Parathyroid adenoma (tissue), 2 donors: ENCODE results near the gene CHP2.

Experiments
- H2AFZ ChIP-seq: fragments of 300-600 bp; sonication (generic); one replicate; pipeline ENCODE4 v1.7.0; 2017; ENCODE audit warnings: antibody characterized with exemption, mild to moderate bottlenecking
- H3K27ac ChIP-seq: fragments of 300-600 bp; sonication (generic); one replicate; pipeline ENCODE4 v1.7.0; 2017
- H3K27me3 ChIP-seq: fragments of 300-600 bp; sonication (generic); one replicate; pipeline ENCODE4 v1.7.0; 2017; ENCODE audit warnings: low read length; ENCODE audit not compliant: control insufficient read depth, insufficient read depth
- H3K36me3 ChIP-seq: fragments of 300-600 bp; sonication (generic); one replicate; pipeline ENCODE4 v1.7.0; 2017; ENCODE audit warnings: low read length; ENCODE audit not compliant: control insufficient read depth, insufficient read depth
- H3K4me1 ChIP-seq: fragments of 300-600 bp; sonication (generic); one replicate; pipeline ENCODE4 v1.7.0; 2017; ENCODE audit warnings: control low read depth
- H3K4me2 ChIP-seq: fragments of 300-600 bp; sonication (generic); one replicate; pipeline ENCODE4 v1.7.0; 2017; ENCODE audit warnings: low read length
- H3K4me3 ChIP-seq: fragments of 300-600 bp; sonication (generic); one replicate; pipeline ENCODE4 v1.7.0; 2017; ENCODE audit warnings: low read depth, low read length
- H3K79me2 ChIP-seq: fragments of 300-600 bp; sonication (generic); one replicate; pipeline ENCODE4 v1.7.0; 2017; ENCODE audit warnings: control low read depth
- H3K9ac ChIP-seq: fragments of 300-600 bp; sonication (generic); one replicate; pipeline ENCODE4 v1.7.0; 2017; ENCODE audit warnings: mild to moderate bottlenecking
- H3K9me3 ChIP-seq: fragments of 300-600 bp; sonication (generic); one replicate; pipeline ENCODE4 v1.7.0; 2017; ENCODE audit warnings: low read length; ENCODE audit not compliant: control insufficient read depth
- CTCF ChIP-seq: fragments of 300-600 bp; sonication (generic); IDR thresholded peaks from one replicate; pipeline ENCODE4 v1.7.0; 2017; ENCODE audit warnings: antibody characterized with exemption, mild to moderate bottlenecking
- donor health status: primary hyperparathyroidism.

The CHP2 gene

GRCh38 chr16:23771027-23771426 lies 16.2 kb downstream of the CHP2 start:
- no peak overlapping the region for H3K4me3 ChIP-seq
- no peak for TF ChIP-seq CTCF

GRCh38 chr16:23771642-23772041 lies 16.8 kb downstream of the CHP2 start:
- Histone ChIP-seq H3K27ac (no peak overlapping the region), H2AFZ (no peak overlapping the region), H3K9ac (no peak overlapping the region), H3K4me1 (no peaks in the 10 kb centered on the region), H3K27me3 (no peaks in the 10 kb centered on the region), H3K36me3 (no peaks in the 10 kb centered on the region), H3K4me3 (no peak overlapping the region), H3K79me2 (no peaks in the 10 kb centered on the region), H3K4me2 (no peak overlapping the region), H3K9me3 (no peaks in the 10 kb centered on the region)
- no peak for TF ChIP-seq CTCF

More at GRCh38 chr16:23771027-23771426, 16.2 kb downstream of the CHP2 start:
- H3K9ac ChIP-seq, result no peak overlapping the region
- no peaks in the 10 kb centered on the region for H3K79me2 ChIP-seq
- H3K9me3 ChIP-seq, result no peaks in the 10 kb centered on the region
- H3K36me3 ChIP-seq, result no peaks in the 10 kb centered on the region
- H3K27ac ChIP-seq, result no peak overlapping the region
- no peaks in the 10 kb centered on the region for H3K4me1 ChIP-seq
- no peak overlapping the region for H2AFZ ChIP-seq
- H3K27me3 ChIP-seq, result no peaks in the 10 kb centered on the region
- no peak overlapping the region for H3K4me2 ChIP-seq

GRCh38 chr16:23773339-23773738 lies 18.5 kb downstream of the CHP2 start:
- Histone ChIP-seq H3K4me3 (no peak overlapping the region), H3K79me2 (no peaks in the 10 kb centered on the region), H3K9me3 (no peaks in the 10 kb centered on the region)

GRCh38 chr16:23781176-23781575 lies 26.4 kb downstream of the CHP2 start:
- H3K27me3 ChIP-seq, result no peaks in the 10 kb centered on the region
- TF ChIP-seq CTCF, result no peak

More at GRCh38 chr16:23773339-23773738, 18.5 kb downstream of the CHP2 start:
- Histone ChIP-seq H3K4me1 (no peaks in the 10 kb centered on the region), H3K36me3 (no peaks in the 10 kb centered on the region), H3K27ac (no peak overlapping the region), H2AFZ (no peak overlapping the region), H3K4me2 (no peak overlapping the region), H3K9ac (no peak overlapping the region), H3K27me3 (no peaks in the 10 kb centered on the region)
- TF ChIP-seq CTCF, result no peak

GRCh38 chr16:23784811-23785447 lies 30.1 kb downstream of the CHP2 start:
- Histone ChIP-seq H3K79me2 (no peaks in the 10 kb centered on the region), H3K4me3 (no peak overlapping the region), H3K27me3 (no peaks in the 10 kb centered on the region), H3K27ac (no peak overlapping the region), H3K9me3 (no peaks in the 10 kb centered on the region), H3K4me2 (no peak overlapping the region), H3K9ac (no peak overlapping the region), H3K36me3 (no peaks in the 10 kb centered on the region), H3K4me1 (no peaks in the 10 kb centered on the region), H2AFZ (no peak overlapping the region)
- no peak for TF ChIP-seq CTCF

More at GRCh38 chr16:23781176-23781575, 26.4 kb downstream of the CHP2 start:
- Histone ChIP-seq H3K4me2 (no peak overlapping the region), H3K9ac (no peak overlapping the region), H3K27ac (no peak overlapping the region), H3K36me3 (no peaks in the 10 kb centered on the region), H3K79me2 (no peaks in the 10 kb centered on the region), H3K9me3 (no peaks in the 10 kb centered on the region), H3K4me1 (no peaks in the 10 kb centered on the region), H2AFZ (no peak overlapping the region), H3K4me3 (no peak overlapping the region)
